H9 (cell line): ENCODE data around the gene ANKRD55. TPM values are rescaled to one million over a fixed set of nuclear protein-coding genes. Genes with fewer than 3 reads are reported as not detected.

Source experiments
- DNase-seq: peaks from one replicate; pipeline ENCODE4 v3.0.0-alpha.2; 2017
- H2AFZ ChIP-seq: one replicate; pipeline ENCODE4 v1.6.1; 2013; ENCODE audit warnings: mild to moderate bottlenecking, low read length, control low read depth, moderate library complexity
- H2AK5ac ChIP-seq: 2 replicates; pipeline ENCODE4 v1.6.1; 2013; ENCODE audit warnings: low read length, control low read depth, mixed read lengths; ENCODE audit not compliant: insufficient read length
- H2BK120ac ChIP-seq: one replicate; pipeline ENCODE4 v1.6.1; 2013; ENCODE audit warnings: low read depth, mild to moderate bottlenecking, low read length, control low read depth, inconsistent platforms; ENCODE audit not compliant: poor library complexity, severe bottlenecking
- H2BK12ac ChIP-seq: 2 replicates; pipeline ENCODE4 v1.6.1; 2013; ENCODE audit warnings: low read length, control low read depth, mixed read lengths, low read depth; ENCODE audit not compliant: insufficient read length
- H2BK15ac ChIP-seq: 2 replicates; pipeline ENCODE4 v1.6.1; 2013; ENCODE audit warnings: low read depth, low read length, control low read depth
- H2BK20ac ChIP-seq: one replicate; pipeline ENCODE4 v1.6.1; 2013; ENCODE audit warnings: low read depth, mild to moderate bottlenecking, low read length, control low read depth, inconsistent platforms; ENCODE audit not compliant: poor library complexity, severe bottlenecking
- H2BK5ac ChIP-seq: 2 replicates; pipeline ENCODE4 v1.6.1; 2013; ENCODE audit warnings: low read length, control low read depth, mixed read lengths; ENCODE audit not compliant: insufficient read length
- H3K14ac ChIP-seq: 2 replicates; pipeline ENCODE4 v1.6.1; 2013; ENCODE audit warnings: low read length, control low read depth; ENCODE audit not compliant: insufficient read depth
- H3K18ac ChIP-seq: 2 replicates; pipeline ENCODE4 v1.6.1; 2013; ENCODE audit warnings: low read depth, mild to moderate bottlenecking, mixed read lengths, low read length, control low read depth; ENCODE audit not compliant: insufficient read length
- H3K23ac ChIP-seq: 2 replicates; pipeline ENCODE4 v1.6.1; 2013; ENCODE audit warnings: low read length, control low read depth, mixed read lengths, low read depth; ENCODE audit not compliant: insufficient read length
- H3K23me2 ChIP-seq: 2 replicates; pipeline ENCODE4 v1.6.1; 2013; ENCODE audit warnings: low read depth, mild to moderate bottlenecking, mixed read lengths, low read length, control low read depth; ENCODE audit not compliant: insufficient read length, poor library complexity, severe bottlenecking
- H3K27ac ChIP-seq: 2 replicates; pipeline ENCODE4 v1.5.1; 2013; ENCODE audit warnings: low read length, control low read depth, mixed read lengths, low read depth; ENCODE audit not compliant: insufficient read length
- H3K27me3 ChIP-seq: 2 replicates; pipeline ENCODE4 v1.6.1; 2013; ENCODE audit warnings: low read length, control low read depth, inconsistent platforms; ENCODE audit not compliant: insufficient read depth
- H3K4ac ChIP-seq: 2 replicates; pipeline ENCODE4 v1.6.1; 2013; ENCODE audit warnings: low read depth, mild to moderate bottlenecking, control low read depth, inconsistent platforms, low read length, moderate library complexity
- H3K4me1 ChIP-seq: 2 replicates; pipeline ENCODE4 v1.6.1; 2013; ENCODE audit warnings: low read length, control low read depth, inconsistent platforms; ENCODE audit not compliant: insufficient read depth
- H3K4me2 ChIP-seq: 2 replicates; pipeline ENCODE4 v1.6.1; 2013; ENCODE audit warnings: low read length, control low read depth, mixed read lengths; ENCODE audit not compliant: insufficient read length, insufficient read depth
- H3K56ac ChIP-seq: 2 replicates; pipeline ENCODE4 v1.6.1; 2013; ENCODE audit warnings: low read depth, mild to moderate bottlenecking, mixed read lengths, low read length, control low read depth; ENCODE audit not compliant: insufficient read length
- H3K79me1 ChIP-seq: 2 replicates; pipeline ENCODE4 v1.6.1; 2013; ENCODE audit warnings: low read depth, mild to moderate bottlenecking, moderate library complexity, low read length, control low read depth, inconsistent platforms; ENCODE audit not compliant: insufficient read depth, poor library complexity, severe bottlenecking
- H3K79me2 ChIP-seq: 2 replicates; pipeline ENCODE4 v1.6.1; 2013; ENCODE audit warnings: low read length, control low read depth, inconsistent platforms; ENCODE audit not compliant: insufficient read depth
- H3K9ac ChIP-seq: 2 replicates; pipeline ENCODE4 v1.6.1; 2013; ENCODE audit warnings: low read length, control low read depth, mixed read lengths; ENCODE audit not compliant: insufficient read length; ENCODE audit errors: extremely low read depth
- H3K9me3 ChIP-seq: one replicate; pipeline ENCODE4 v1.6.1; 2013; ENCODE audit warnings: low read depth, low read length, inconsistent platforms; ENCODE audit not compliant: control insufficient read depth
- H3T11ph ChIP-seq: one replicate; pipeline ENCODE4 v1.6.1; 2013; ENCODE audit warnings: mild to moderate bottlenecking, low read length, control low read depth, inconsistent platforms
- H4K20me1 ChIP-seq: one replicate; pipeline ENCODE4 v1.6.1; 2013; ENCODE audit not compliant: control insufficient read depth, insufficient read length, insufficient read depth
- H4K5ac ChIP-seq: 2 replicates; pipeline ENCODE4 v1.6.1; 2013; ENCODE audit warnings: low read depth, mild to moderate bottlenecking, mixed read lengths, low read length, control low read depth; ENCODE audit not compliant: insufficient read length
- H4K8ac ChIP-seq: replicated peaks from 2 replicates; pipeline ENCODE4 v1.6.1; 2013; ENCODE audit warnings: low read length, control low read depth, mixed read lengths, low read depth; ENCODE audit not compliant: insufficient read length
- H4K91ac ChIP-seq: 2 replicates; pipeline ENCODE4 v1.6.1; 2013; ENCODE audit warnings: low read depth, mild to moderate bottlenecking, moderate library complexity, mixed read lengths, low read length, control low read depth; ENCODE audit not compliant: insufficient read length
- H3K27ac Mint-ChIP-seq, 3 experiments: 2 replicates in 2 of 3; 3 replicates in 1 of 3; pipeline ENCODE4 v1.8.0; 2020 to 2021; ENCODE audit warnings: mixed read lengths in 3 of 3, mild to moderate bottlenecking in 1 of 3, moderate library complexity in 1 of 3
- H3K27me3 Mint-ChIP-seq: 2 replicates; pipeline ENCODE4 v1.8.0; 2021; ENCODE audit warnings: low read depth, mild to moderate bottlenecking, moderate library complexity, mixed read lengths
- H3K36me3 Mint-ChIP-seq, 3 experiments: 2 replicates in 2 of 3; 3 replicates in 1 of 3; pipeline ENCODE4 v1.8.0; 2020 to 2021; ENCODE audit warnings: low read depth in 3 of 3, mixed read lengths in 3 of 3; ENCODE audit not compliant: insufficient read depth in 1 of 3
- H3K4me1 Mint-ChIP-seq, 2 experiments: 2 replicates each; pipeline ENCODE4 v1.8.0; 2020; ENCODE audit warnings: mixed read lengths in 2 of 2
- H3K4me3 Mint-ChIP-seq, 2 experiments: 2 replicates in 1 of 2; 3 replicates in 1 of 2; pipeline ENCODE4 v1.8.0; 2020 to 2021; ENCODE audit warnings: mild to moderate bottlenecking in 2 of 2, mixed read lengths in 2 of 2, moderate library complexity in 1 of 2
- H3K9me3 Mint-ChIP-seq, 2 experiments: 2 replicates in 1 of 2; 3 replicates in 1 of 2; pipeline ENCODE4 v1.8.0; 2020; ENCODE audit warnings: mild to moderate bottlenecking in 2 of 2, mixed read lengths in 2 of 2, moderate library complexity in 1 of 2
- WGBS: extraction: QIAGEN DNeasy Blood & Tissue Kit; methylation state at CpG from one replicate; pipeline ENCODE4 v1.1.7; 2013; ENCODE audit warnings: missing lambda C conversion rate, low lambda C conversion rate, mixed read lengths; ENCODE audit not compliant: insufficient read length; ENCODE audit errors: extremely low coverage; 5-methylcytosine and 5-hydroxymethylcytosine counted together
- total RNA-seq: library from RNA; stranded (reverse); gene quantifications from 2 replicates; pipeline ENCODE4 v1.2.1, GENCODE V29; 2021
- TF ChIP-seq, protein P1 (sequence below): fragments of 200-600 bp; sonication (generic); conservative IDR thresholded peaks from 3 replicates; pipeline ENCODE4 v1.8.0; 2021; ENCODE audit warnings: antibody characterized with exemption, mild to moderate bottlenecking

Gene ANKRD55
- total RNA-seq, 1 experiment from 2014 or later = not detected

DNA sequence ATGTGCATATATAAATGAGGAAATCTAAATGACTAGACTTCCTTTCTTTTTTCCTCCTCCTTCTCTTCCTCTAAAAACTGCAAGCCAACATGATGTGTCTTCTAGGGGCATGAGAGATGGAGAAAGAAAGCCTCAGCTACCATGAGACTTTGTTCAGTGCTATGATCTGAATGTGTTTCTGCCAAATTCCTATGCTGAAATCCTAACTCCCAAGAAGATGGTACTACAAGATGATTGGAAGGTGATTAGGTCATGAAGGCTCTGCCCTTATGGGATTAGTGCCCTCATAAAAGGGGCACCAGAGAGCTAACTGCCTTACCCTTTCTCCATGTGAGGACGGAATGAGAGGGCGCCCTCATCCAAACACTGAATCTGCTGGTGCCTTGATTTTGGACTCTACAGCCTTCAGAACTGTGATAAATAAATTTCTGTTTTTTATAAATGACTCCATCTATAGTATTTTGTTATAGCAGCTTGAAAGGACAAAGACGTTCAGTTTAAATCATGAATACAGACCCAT lies 166.1 kb downstream of the ANKRD55 start:
- H3K4me3 Mint-ChIP-seq = no peak overlapping the region
- H4K20me1 ChIP-seq = no peaks in the 10 kb centered on the region
- H3K4ac ChIP-seq = no peak overlapping the region
- TF ChIP-seq, protein P1, sequence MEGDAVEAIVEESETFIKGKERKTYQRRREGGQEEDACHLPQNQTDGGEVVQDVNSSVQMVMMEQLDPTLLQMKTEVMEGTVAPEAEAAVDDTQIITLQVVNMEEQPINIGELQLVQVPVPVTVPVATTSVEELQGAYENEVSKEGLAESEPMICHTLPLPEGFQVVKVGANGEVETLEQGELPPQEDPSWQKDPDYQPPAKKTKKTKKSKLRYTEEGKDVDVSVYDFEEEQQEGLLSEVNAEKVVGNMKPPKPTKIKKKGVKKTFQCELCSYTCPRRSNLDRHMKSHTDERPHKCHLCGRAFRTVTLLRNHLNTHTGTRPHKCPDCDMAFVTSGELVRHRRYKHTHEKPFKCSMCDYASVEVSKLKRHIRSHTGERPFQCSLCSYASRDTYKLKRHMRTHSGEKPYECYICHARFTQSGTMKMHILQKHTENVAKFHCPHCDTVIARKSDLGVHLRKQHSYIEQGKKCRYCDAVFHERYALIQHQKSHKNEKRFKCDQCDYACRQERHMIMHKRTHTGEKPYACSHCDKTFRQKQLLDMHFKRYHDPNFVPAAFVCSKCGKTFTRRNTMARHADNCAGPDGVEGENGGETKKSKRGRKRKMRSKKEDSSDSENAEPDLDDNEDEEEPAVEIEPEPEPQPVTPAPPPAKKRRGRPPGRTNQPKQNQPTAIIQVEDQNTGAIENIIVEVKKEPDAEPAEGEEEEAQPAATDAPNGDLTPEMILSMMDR = no peak
- no peak overlapping the region for H2AK5ac ChIP-seq
- no CpG with 5 or more reads among the region's 3 CpGs for WGBS
- no peak overlapping the region for H3K27ac Mint-ChIP-seq
- H4K91ac ChIP-seq = no peak overlapping the region
- H3K23ac ChIP-seq = no peak overlapping the region
- H2BK15ac ChIP-seq = no peak overlapping the region
- no peak overlapping the region for H4K5ac ChIP-seq
- no peak for DNase-seq
- H2BK20ac ChIP-seq = no peak overlapping the region
- H3K9me3 Mint-ChIP-seq = peaks cover 0 to 3% of the 10 kb centered on the region in 2 experiments; a peak in 1 of 5 replicates
- no peak overlapping the region for H3K27ac ChIP-seq
- H3K79me1 ChIP-seq = no peaks in the 10 kb centered on the region
- H2AFZ ChIP-seq = no peak overlapping the region
- no peaks in the 10 kb centered on the region; the same call in 1 of the 2 replicates for H3K27me3 Mint-ChIP-seq
- H2BK120ac ChIP-seq = no peak overlapping the region
- H3K56ac ChIP-seq = no peak overlapping the region
- peaks cover 6 to 8% of the 10 kb centered on the region in 2 experiments; a peak in 2 of 4 replicates for H3K4me1 Mint-ChIP-seq
- H3K79me2 ChIP-seq = no peaks in the 10 kb centered on the region
- no peaks in the 10 kb centered on the region for H3K27me3 ChIP-seq
- H2BK12ac ChIP-seq = no peak overlapping the region
- H3K36me3 Mint-ChIP-seq = 0 out of 7 replicates have a peak, but pooled peaks cover 0 to 4% (median 0%) of the 10 kb centered on the region in 3 experiments
- no peak overlapping the region for H4K8ac ChIP-seq
- H3K9me3 ChIP-seq = no peaks in the 10 kb centered on the region
- H3K9ac ChIP-seq = no peak overlapping the region
- H3K4me2 ChIP-seq = no peak overlapping the region
- no peak overlapping the region for H3K18ac ChIP-seq
- H3K14ac ChIP-seq = no peak overlapping the region
- H3K4me1 ChIP-seq = no peaks in the 10 kb centered on the region
- no peak overlapping the region for H3T11ph ChIP-seq
- H2BK5ac ChIP-seq = no peak overlapping the region
- no peaks in the 10 kb centered on the region for H3K23me2 ChIP-seq
